Peyer's patch (tissue), 4 donors: ENCODE measurements around the gene GP1BB.

Experiments used
- CTCF ChIP-seq, 6 experiments: fragments of 450-650 bp in 4 of 6; fragments of 200-600 bp in 2 of 6; sonication (generic) in 1 of 6; IDR thresholded peaks; one replicate each; pipeline ENCODE4 v1.5.1; 2017 to 2019; ENCODE audit warnings: antibody characterized with exemption in 6 of 6, mild to moderate bottlenecking in 3 of 6, moderate library complexity in 1 of 6
- POLR2A ChIP-seq, 2 donors: fragments of 450-650 bp; IDR thresholded peaks; one replicate each; pipeline ENCODE4 v1.5.1; 2017; ENCODE audit warnings: antibody characterized with exemption in 2 of 2, mild to moderate bottlenecking in 2 of 2, moderate library complexity in 2 of 2

GRCh38 chr22:19722178-19722981 is 959 bp upstream of the GP1BB start:
- TF ChIP-seq POLR2A (IDR thresholded peaks at IDR 0.05) (no peak), CTCF (IDR thresholded peaks at IDR 0.05) (no peak)
